Measurements from ENCODE around the gene ZNF367. TPM values are rescaled to one million over a fixed set of nuclear protein-coding genes. Genes with fewer than 3 reads are reported as not detected.

ZNF367 gene
- total and polyA plus RNA-seq, 9 of the 15 experiments (the other 6 are each of a cell fraction or from before 2014, with no cell fraction given), result 2.7 to 14.4 (median 10.0) TPM

GRCh38 chr9:96386157-96386556 is 32.0 kb downstream of the ZNF367 start:
- H2AFZ ChIP-seq (ENCODE audit: low read depth, low read length), result no peak overlapping the region
- CTCF ChIA-PET (ENCODE audit: low intra/inter-chr PET ratio), result no interaction called here
- no peaks in the 10 kb centered on the region for H3K9me3 ChIP-seq (replicated peaks; ENCODE audit: control insufficient read depth, insufficient read depth, low read depth, low read length)
- no peaks in the 10 kb centered on the region for H3K79me2 ChIP-seq (ENCODE audit: control insufficient read depth, insufficient read depth, low read length)
- H3K9me1 ChIP-seq (ENCODE audit: control insufficient read depth, insufficient read depth, low read length), result no peaks in the 10 kb centered on the region
- H3K4me1 ChIP-seq (replicated peaks in 1 of 2; ENCODE audit: control insufficient read depth in 2 of 2, insufficient read depth in 2 of 2, low read length in 2 of 2), result peaks cover 9 to 13% of the 10 kb centered on the region in 2 experiments; a peak in 3 of 5 replicates
- H3K9ac ChIP-seq (ENCODE audit: insufficient read depth in 1 of 2, low read depth in 2 of 2, low read length in 2 of 2), result no peak overlapping the region
- H3K36me3 ChIP-seq (ENCODE audit: control insufficient read depth, insufficient read depth, low read length), result peaks cover 62% of the 10 kb centered on the region
- POLR2A ChIA-PET, result no interaction called here
- no peak overlapping the region for H3K27ac ChIP-seq (ENCODE audit: extremely low read depth, low read depth, low read length)
- H4K20me1 ChIP-seq (replicated peaks; ENCODE audit: control insufficient read depth, insufficient read depth, low read length), result no peaks in the 10 kb centered on the region; the same call in 1 of the 2 replicates
- no peak for TF ChIP-seq REST (IDR thresholded peaks at IDR 0.05; ENCODE audit: borderline replicate concordance)
- TF ChIP-seq REST (CRISPR knock-in tag; IDR thresholded peaks at IDR 0.05; ENCODE audit: low read depth), result no peak
- no peak for TF ChIP-seq BRD9 (IDR thresholded peaks at IDR 0.05; ENCODE audit: low read depth, partially characterized antibody)
- no peak for TF ChIP-seq DEAF1 (CRISPR knock-in tag; IDR thresholded peaks at IDR 0.05)
- TF ChIP-seq USF2 (CRISPR knock-in tag; IDR thresholded peaks at IDR 0.05), result no peak
- TF ChIP-seq ZNF175 (CRISPR knock-in tag; IDR thresholded peaks at IDR 0.05; ENCODE audit: low read depth), result no peak
- DNase-seq (ENCODE audit: extremely low read depth in 1 of 4, low spot score in 3 of 4) (no peak), FAIRE-seq (peak; percentile 15), ATAC-seq (no peak)
- no peak overlapping the region for H3K4me3 ChIP-seq
- in situ Hi-C loops (cut with MboI), result no loop called here
- H3K27me3 ChIP-seq (ENCODE audit: control insufficient read depth in 2 of 2, insufficient read depth in 2 of 2, low read length in 2 of 2), result no peaks in the 10 kb centered on the region
- no peak overlapping the region for H3K4me2 ChIP-seq (ENCODE audit: insufficient read depth, low read length)
- no TSS peak for BruUV-seq (replicated peaks)
- intact Hi-C loops (cut with micrococcal nuclease), result no loop called here

All from K562 (cell line).